HepG2 (cell line): ENCODE measurements around the gene EGFL8. TPM values are rescaled to one million over a fixed set of nuclear protein-coding genes. Genes with fewer than 3 reads are reported as not detected.

Experiments
- CENPT ChIP-seq: sonication (generic); formaldehyde crosslinking; IDR thresholded peaks from 2 replicates; pipeline ENCODE4 v1.8.0; 2022; ENCODE audit warnings: low read depth, mild to moderate bottlenecking, moderate library complexity, missing genetic modification reagents
- EEA1 ChIP-seq: sonication (generic); formaldehyde crosslinking; IDR thresholded peaks from 2 replicates; pipeline ENCODE4 v1.5.1; 2020; ENCODE audit warnings: mild to moderate bottlenecking, missing genetic modification reagents, borderline replicate concordance
- ETS1 ChIP-seq: sonication (generic); formaldehyde crosslinking; IDR thresholded peaks from 2 replicates; pipeline ENCODE4 v1.4.0; 2020; ENCODE audit warnings: missing genetic modification reagents
- HMGA1 ChIP-seq: sonication (generic); formaldehyde crosslinking; conservative IDR thresholded peaks from 2 replicates; pipeline ENCODE4 v1.4.0; 2020; ENCODE audit warnings: missing genetic modification reagents
- MTF2 ChIP-seq: sonication (generic); formaldehyde crosslinking; IDR thresholded peaks from 2 replicates; pipeline ENCODE4 v1.5.0; 2020; ENCODE audit warnings: missing genetic modification reagents, borderline replicate concordance
- SAFB2 ChIP-seq: sonication (generic); formaldehyde crosslinking; IDR thresholded peaks from 2 replicates; pipeline ENCODE4 v1.5.1; 2020; ENCODE audit warnings: missing genetic modification reagents, low read depth, mild to moderate bottlenecking, borderline replicate concordance
- SPEN ChIP-seq: sonication (generic); formaldehyde crosslinking; IDR thresholded peaks from 2 replicates; pipeline ENCODE4 v1.5.1; 2020; ENCODE audit warnings: low read depth, mild to moderate bottlenecking, missing genetic modification reagents
- SYNCRIP ChIP-seq: fragments of 200-400 bp; formaldehyde crosslinking; IDR thresholded peaks from 2 replicates; pipeline ENCODE4 v1.6.1; 2018; ENCODE audit warnings: mild to moderate bottlenecking, low read depth, low read length; ENCODE audit not compliant: insufficient read depth
- THAP8 ChIP-seq: sonication (generic); formaldehyde crosslinking; IDR thresholded peaks from 2 replicates; pipeline ENCODE4 v1.5.1; 2020; ENCODE audit warnings: missing genetic modification reagents, mild to moderate bottlenecking, borderline replicate concordance
- ZBTB37 ChIP-seq: sonication (generic); formaldehyde crosslinking; IDR thresholded peaks from 2 replicates; pipeline ENCODE4 v1.4.0; 2020; ENCODE audit warnings: mild to moderate bottlenecking, missing genetic modification reagents
- ZBTB4 ChIP-seq: sonication (generic); formaldehyde crosslinking; IDR thresholded peaks from 2 replicates; pipeline ENCODE4 v1.4.0; 2020; ENCODE audit warnings: missing genetic modification reagents, mild to moderate bottlenecking, borderline replicate concordance
- ZFP36L2 ChIP-seq: sonication (generic); formaldehyde crosslinking; IDR thresholded peaks from 2 replicates; pipeline ENCODE4 v1.4.0; 2020; ENCODE audit warnings: missing genetic modification reagents
- ZNF160 ChIP-seq: sonication (generic); formaldehyde crosslinking; IDR thresholded peaks from 2 replicates; pipeline ENCODE4 v1.8.0; 2022; ENCODE audit warnings: mild to moderate bottlenecking, inconsistent platforms, missing genetic modification reagents
- ZNF354B ChIP-seq: sonication (generic); formaldehyde crosslinking; IDR thresholded peaks from 2 replicates; pipeline ENCODE4 v1.8.0; 2022; ENCODE audit warnings: mild to moderate bottlenecking, missing genetic modification reagents
- ZNF432 ChIP-seq: sonication (generic); formaldehyde crosslinking; IDR thresholded peaks from 2 replicates; pipeline ENCODE4 v1.5.0; 2020; ENCODE audit warnings: missing genetic modification reagents, mild to moderate bottlenecking, borderline replicate concordance
- ZNF510 ChIP-seq: sonication (generic); formaldehyde crosslinking; IDR thresholded peaks from 2 replicates; pipeline ENCODE4 v1.4.0; 2020; ENCODE audit warnings: low read depth, mild to moderate bottlenecking, missing genetic modification reagents
- ZNF782 ChIP-seq: sonication (generic); formaldehyde crosslinking; IDR thresholded peaks from 2 replicates; pipeline ENCODE4 v1.4.0; 2020; ENCODE audit warnings: missing genetic modification reagents, mild to moderate bottlenecking, borderline replicate concordance
- ZSCAN20 ChIP-seq: sonication (generic); formaldehyde crosslinking; IDR thresholded peaks from 2 replicates; pipeline ENCODE4 v1.4.0; 2020; ENCODE audit warnings: missing genetic modification reagents, mild to moderate bottlenecking, borderline replicate concordance
- polyA plus RNA-seq, 8 experiments: library from polyadenylated mRNA; depleted of rRNA in 3 of 8; stranded (reverse) in 7 of 8; unstranded in 1 of 8; fragments of >200 nt; fragmentation: Illumina TruSeq in 4 of 8; extraction: Trizol in 4 of 8; gene quantifications; 2 replicates each; pipeline versions ENCODE4 v1.2.1 to v1.2.3, GENCODE V29; 2011 to 2016; ENCODE audit warnings: low read depth in 4 of 8, missing spikeins in 1 of 8, mixed read lengths in 1 of 8; ENCODE audit not compliant: insufficient read depth in 1 of 8
- total RNA-seq, 5 experiments: library from RNA; depleted of rRNA; stranded (reverse); fragments of >200 nt; fragmentation: Illumina TruSeq; extraction: Trizol; gene quantifications; 2 replicates each; pipeline ENCODE4 v1.2.3, GENCODE V29; 2016; ENCODE audit warnings: low read depth in 1 of 5

EGFL8 gene
- total and polyA plus RNA-seq, 2 of the 13 experiments (the other 11 are each of a cell fraction or from before 2014, with no cell fraction given) = 10.0 to 11.5 TPM

GRCh38 chr6:32178547-32179440 is 14.4 kb downstream of the EGFL8 start (continued):
- TF ChIP-seq ZBTB4 (CRISPR knock-in tag) (peak; percentile 49; the same call in 1 of the 2 replicates), ETS1 (CRISPR knock-in tag) (no peak), SYNCRIP (no peak), ZNF432 (CRISPR knock-in tag) (no peak), SAFB2 (0 out of 2 replicates have a peak, but pooled peaks have one; percentile 13), ZSCAN20 (CRISPR knock-in tag) (no peak), ZBTB37 (CRISPR knock-in tag) (no peak), SPEN (CRISPR knock-in tag) (no peak), ZNF160 (CRISPR knock-in tag) (0 out of 2 replicates have a peak, but pooled peaks have one; percentile 23), ZNF782 (CRISPR knock-in tag) (no peak), ZNF354B (CRISPR knock-in tag) (no peak), EEA1 (CRISPR knock-in tag) (0 out of 2 replicates have a peak, but pooled peaks have one; percentile 35), MTF2 (no peak), ZNF510 (CRISPR knock-in tag) (no peak), CENPT (CRISPR knock-in tag) (no peak), ZFP36L2 (no peak), HMGA1 (CRISPR knock-in tag) (no peak), THAP8 (CRISPR knock-in tag) (no peak)
